ENCODE data around the gene RAB36. TPM values are rescaled to one million over a fixed set of nuclear protein-coding genes. Genes with fewer than 3 reads are reported as not detected.

RAB36 gene
- polyA plus RNA-seq, 3 donors: 0.37 to 0.78 (median 0.49) TPM

DNA sequence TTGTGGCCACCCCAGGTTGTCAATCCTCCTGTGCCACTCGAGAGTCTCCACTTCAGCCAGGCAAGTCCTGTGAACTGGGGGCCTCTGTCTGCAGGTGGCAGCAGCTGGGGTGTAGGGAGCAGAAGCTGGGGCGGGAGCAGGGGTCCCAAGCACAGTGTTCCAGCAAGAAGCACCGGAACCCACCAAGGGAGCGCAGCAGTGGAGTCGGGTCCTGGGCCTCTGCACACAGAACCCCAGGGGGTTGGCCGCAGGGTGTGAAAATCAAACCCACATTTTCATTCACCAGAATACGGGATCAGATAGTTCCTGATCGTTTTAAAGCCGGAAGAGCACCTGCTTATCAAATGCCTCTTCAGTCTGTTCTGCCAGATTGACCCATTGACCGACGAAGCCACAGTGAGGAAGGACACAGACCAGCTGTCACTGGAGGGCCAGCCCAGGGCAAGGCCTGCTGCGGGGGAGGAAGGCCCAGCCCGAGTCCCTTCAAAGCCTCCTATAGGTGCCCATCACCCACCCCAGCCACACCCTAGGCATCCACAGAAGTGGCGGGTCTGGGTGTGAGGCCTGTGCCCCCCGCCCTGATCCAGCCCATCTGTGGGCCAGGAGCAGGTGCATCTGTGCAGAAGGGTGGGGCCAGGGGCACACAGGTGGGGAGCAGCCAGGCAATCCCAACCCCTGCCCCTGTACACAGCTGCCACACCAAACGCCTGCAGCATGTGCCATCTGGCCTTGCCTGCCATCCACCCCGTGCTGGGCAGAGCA is 37.6 kb upstream of the RAB36 start:
- Mint-ChIP-seq H3K27ac (no peak overlapping the region), H3K36me3 (no peaks in the 10 kb centered on the region), H3K4me1 (no peaks in the 10 kb centered on the region), H3K9me3 (no peaks in the 10 kb centered on the region), H3K27me3 (ENCODE audit: low read depth in 3 of 3) (peaks cover 0 to 3% (median 0%) of the 10 kb centered on the region in 3 donors), H3K4me3 (no peak overlapping the region)
- H3K36me3 ChIP-seq (replicated peaks in 1 of 2; ENCODE audit: control insufficient read depth in 1 of 2, insufficient read depth in 2 of 2, low read length in 2 of 2): no peaks in the 10 kb centered on the region
- WGBS (ENCODE audit: insufficient coverage): 98% methylated on average over 16 of the region's 17 CpGs
- H3K27ac ChIP-seq (ENCODE audit: low read depth in 1 of 2, low read length in 2 of 2): no peak overlapping the region
- TF ChIP-seq CTCF (IDR thresholded peaks at IDR 0.05): no peak
- H3K4me1 ChIP-seq (ENCODE audit: control insufficient read depth in 1 of 2, insufficient read depth in 2 of 2, low read length in 2 of 2): no peaks in the 10 kb centered on the region
- H3K79me2 ChIP-seq (ENCODE audit: insufficient read depth, low read length): no peaks in the 10 kb centered on the region
- no peaks in the 10 kb centered on the region for H3K27me3 ChIP-seq (ENCODE audit: control insufficient read depth in 2 of 2, insufficient read depth in 2 of 2, low read length in 2 of 2)
- DNase-seq: no peak
- H3K9ac ChIP-seq (ENCODE audit: insufficient read depth, low read length, poor library complexity, severe bottlenecking): no peak overlapping the region
- H2AFZ ChIP-seq (ENCODE audit: insufficient read depth, low read depth, low read length, poor library complexity, severe bottlenecking): no peak overlapping the region
- no peaks in the 10 kb centered on the region for H4K20me1 ChIP-seq (ENCODE audit: insufficient read depth, low read length)
- H3K4me2 ChIP-seq (replicated peaks; ENCODE audit: extremely low read depth, low read length, poor library complexity, severe bottlenecking): no peak overlapping the region
- H3K4me3 ChIP-seq (replicated peaks in 1 of 3; ENCODE audit: low read depth in 2 of 3, low read length in 3 of 3): no peak overlapping the region
- intact Hi-C loops (cut with micrococcal nuclease): no loop called here
- no peaks in the 10 kb centered on the region for H3K9me3 ChIP-seq (replicated peaks in 1 of 2; ENCODE audit: control insufficient read depth in 1 of 2, insufficient read depth in 1 of 2, low read length in 2 of 2)

GRCh38 chr22:23108249-23109078 is 36.8 kb upstream of the RAB36 start:
- Mint-ChIP-seq H3K27me3 (ENCODE audit: low read depth in 3 of 3) (peaks cover 0 to 3% (median 0%) of the 10 kb centered on the region in 3 donors), H3K27ac (peak overlapping the region in 1 of 7 donors; percentile 47)
- 93% methylated on average over 6 of the region's 7 CpGs for WGBS (ENCODE audit: insufficient coverage)

More at GRCh38 chr22:23108249-23109078, 36.8 kb upstream of the RAB36 start:
- no peaks in the 10 kb centered on the region for H3K9me3 Mint-ChIP-seq
- Histone ChIP-seq H3K4me1 (ENCODE audit: control insufficient read depth in 1 of 2, insufficient read depth in 2 of 2, low read length in 2 of 2) (no peaks in the 10 kb centered on the region), H2AFZ (ENCODE audit: insufficient read depth, low read depth, low read length, poor library complexity, severe bottlenecking) (no peak overlapping the region), H3K9me3 (replicated peaks in 1 of 2; ENCODE audit: control insufficient read depth in 1 of 2, insufficient read depth in 1 of 2, low read length in 2 of 2) (no peaks in the 10 kb centered on the region), H3K4me2 (replicated peaks; ENCODE audit: extremely low read depth, low read length, poor library complexity, severe bottlenecking) (no peak overlapping the region), H3K27ac (ENCODE audit: low read depth in 1 of 2, low read length in 2 of 2) (no peak overlapping the region), H3K79me2 (ENCODE audit: insufficient read depth, low read length) (no peaks in the 10 kb centered on the region), H3K36me3 (replicated peaks in 1 of 2; ENCODE audit: control insufficient read depth in 1 of 2, insufficient read depth in 2 of 2, low read length in 2 of 2) (no peaks in the 10 kb centered on the region), H3K9ac (ENCODE audit: insufficient read depth, low read length, poor library complexity, severe bottlenecking) (no peak overlapping the region), H3K27me3 (ENCODE audit: control insufficient read depth in 2 of 2, insufficient read depth in 2 of 2, low read length in 2 of 2) (no peaks in the 10 kb centered on the region), H3K4me3 (replicated peaks in 1 of 3; ENCODE audit: low read depth in 2 of 3, low read length in 3 of 3) (no peak overlapping the region), H4K20me1 (ENCODE audit: insufficient read depth, low read length) (no peaks in the 10 kb centered on the region)
- intact Hi-C loops (cut with micrococcal nuclease): no loop called here
- no peaks in the 10 kb centered on the region for H3K4me1 Mint-ChIP-seq
- H3K4me3 Mint-ChIP-seq: no peak overlapping the region
- DNase-seq: no peak
- no peaks in the 10 kb centered on the region for H3K36me3 Mint-ChIP-seq
- TF ChIP-seq CTCF (IDR thresholded peaks at IDR 0.05): no peak
